Activated CD8-positive, alpha-beta memory T cell treated with anti-CD3 and anti-CD28 coated beads, Interleukin-2, amount 50 U/mL, for 48 hours (primary cell): ENCODE results near the gene TRIM56.
"Not testable (repeated sequence)": the region's sequence is repeated elsewhere in the genome, so short reads cannot be mapped to it uniquely, and the experiment has no call there.

Experiments
- DNase-seq: peaks from one replicate; pipeline ENCODE4 v3.0.0-alpha.2; 2020

Gene TRIM56

GRCh38 chr7:101092266-101092905, 7.1 kb downstream of the TRIM56 start:
- not testable (repeated sequence) for DNase-seq

- no peak for DNase-seq
Measured at GRCh38 chr7:101093906-101094305, 8.6 kb downstream of the TRIM56 start.

- no peak for DNase-seq
Measured at GRCh38 chr7:101094376-101094775, 9.1 kb downstream of the TRIM56 start.

DNA sequence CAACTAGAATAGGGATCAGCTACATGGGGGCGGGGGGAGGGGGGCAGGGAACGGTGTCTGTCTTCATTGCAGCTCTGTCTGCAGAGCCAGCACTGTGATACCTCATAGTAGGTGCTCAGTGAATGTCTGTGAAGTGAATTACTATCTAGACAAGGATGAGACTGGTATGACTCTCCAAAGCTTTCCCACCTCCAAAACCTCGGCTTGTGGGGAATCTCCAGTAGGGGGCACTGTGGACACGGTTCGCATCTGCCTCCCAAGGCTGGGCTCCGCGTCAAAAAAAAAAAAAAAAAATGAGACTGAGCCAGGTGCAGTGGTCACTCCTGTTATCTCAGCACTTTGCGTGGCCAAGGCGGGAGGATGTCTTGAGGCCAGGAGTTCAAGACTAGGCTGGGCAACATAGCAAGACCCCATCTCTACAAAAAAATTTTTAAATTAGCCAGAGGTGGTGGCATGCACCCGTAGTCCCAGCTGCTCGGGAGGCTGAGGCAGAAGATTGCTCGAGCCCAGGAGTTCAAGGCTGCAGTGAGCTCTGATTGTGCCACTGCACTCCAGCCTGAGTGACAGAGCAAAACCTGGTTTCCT, 9.6 kb downstream of the TRIM56 start:
- peak; percentile 68 for DNase-seq

DNA sequence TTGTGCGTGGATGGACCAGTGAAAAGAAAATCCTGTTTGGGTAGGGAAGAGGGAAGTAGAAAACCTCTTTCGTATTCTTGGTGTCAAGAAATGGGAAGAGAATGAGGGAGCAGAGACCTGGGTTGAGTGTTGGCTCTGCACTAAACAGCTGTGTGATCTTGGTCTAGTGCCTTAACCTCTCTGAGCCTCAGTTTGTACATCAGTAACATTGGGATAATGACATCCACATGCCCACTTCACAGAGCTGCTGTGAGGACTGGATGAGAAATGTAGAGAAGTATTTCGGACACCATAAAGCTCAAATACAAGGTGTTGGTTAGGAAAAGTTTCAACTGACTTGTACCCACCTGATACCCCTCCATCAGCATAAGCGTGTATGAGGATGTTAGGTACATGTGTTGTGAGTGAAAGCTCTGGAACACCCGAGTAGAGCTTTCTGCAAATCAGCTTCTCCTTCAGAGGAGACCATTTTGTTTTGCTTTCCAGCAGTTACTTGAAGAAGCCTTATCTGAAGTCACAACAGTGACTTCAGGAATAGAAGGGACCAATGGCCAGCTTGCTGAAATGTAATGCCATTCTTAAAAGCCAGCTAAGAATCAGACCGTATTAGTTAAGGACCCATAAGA, 11.2 kb downstream of the TRIM56 start:
- DNase-seq: no peak

DNA sequence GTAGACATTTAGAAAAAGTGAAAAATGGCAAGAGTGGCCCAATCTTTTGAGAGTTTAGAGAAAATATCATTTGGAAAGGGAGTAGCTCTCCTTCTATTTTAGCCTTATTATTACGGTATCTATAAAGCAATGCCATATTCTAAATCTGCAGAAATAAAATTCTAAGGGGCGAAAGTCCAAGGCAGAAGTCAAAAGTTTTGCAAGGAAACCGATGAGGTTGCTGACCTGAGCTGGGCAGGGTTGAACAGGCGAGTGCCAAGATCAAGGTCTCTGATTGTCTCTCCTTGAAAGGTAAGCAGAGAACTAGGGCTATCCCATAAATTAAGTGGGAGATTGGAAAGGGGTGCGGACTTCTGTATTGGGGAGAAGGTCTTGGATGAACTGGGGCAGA, 11.7 kb downstream of the TRIM56 start:
- DNase-seq: no peak

- DNase-seq: no peak
Measured at GRCh38 chr7:101097561-101097960, 12.3 kb downstream of the TRIM56 start.

- peak; percentile 78 for DNase-seq
Measured at GRCh38 chr7:101099969-101100781, 14.9 kb downstream of the TRIM56 start.

GRCh38 chr7:101100858-101101847, 15.9 kb downstream of the TRIM56 start:
- DNase-seq: no peak

GRCh38 chr7:101102026-101102425, 16.7 kb downstream of the TRIM56 start:
- DNase-seq: no peak

- DNase-seq: not testable (repeated sequence)
Measured at GRCh38 chr7:101103701-101104100, 18.4 kb downstream of the TRIM56 start.

GRCh38 chr7:101104193-101104713, 19.0 kb downstream of the TRIM56 start:
- DNase-seq: no peak

DNA sequence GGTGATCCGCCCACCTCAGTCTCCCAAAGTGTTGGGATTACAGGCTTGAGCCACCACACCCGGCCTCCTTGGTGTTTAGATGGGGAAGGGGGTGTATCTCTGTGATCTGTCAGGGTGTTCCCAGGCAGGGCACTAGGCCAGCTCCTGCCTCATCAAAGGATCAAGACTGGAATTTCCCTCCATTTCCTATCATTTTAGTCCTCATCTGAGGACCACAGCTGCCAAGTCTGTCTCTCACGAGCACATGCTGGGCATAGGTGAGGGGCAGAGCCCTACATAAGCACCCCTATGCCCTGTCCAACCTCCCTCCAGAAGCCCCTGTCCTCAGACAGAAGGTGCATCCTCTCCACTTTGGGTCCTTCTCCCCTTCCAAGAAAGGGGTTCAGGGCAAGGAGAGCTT, 19.5 kb downstream of the TRIM56 start:
- no peak for DNase-seq

DNA sequence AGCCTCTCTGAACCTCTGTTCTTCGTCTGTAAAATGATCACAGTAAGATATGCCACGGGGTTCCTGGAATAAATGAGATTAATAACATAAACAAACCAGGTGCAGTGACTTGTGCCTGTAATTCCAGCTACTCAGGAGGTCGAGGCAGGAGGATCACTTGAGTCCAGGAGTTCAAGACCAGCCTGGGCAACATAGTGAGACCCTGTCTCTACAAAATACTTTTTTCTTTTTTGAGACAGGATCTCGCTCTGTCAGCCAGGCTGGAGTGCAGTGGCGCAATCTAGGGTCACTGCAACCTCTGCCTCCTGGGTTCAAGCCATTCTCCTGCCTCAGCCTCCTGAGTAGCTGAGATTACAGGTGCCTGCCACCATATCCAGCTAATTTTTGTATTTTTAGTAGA, 20.0 kb downstream of the TRIM56 start:
- DNase-seq: not testable (repeated sequence)

DNA sequence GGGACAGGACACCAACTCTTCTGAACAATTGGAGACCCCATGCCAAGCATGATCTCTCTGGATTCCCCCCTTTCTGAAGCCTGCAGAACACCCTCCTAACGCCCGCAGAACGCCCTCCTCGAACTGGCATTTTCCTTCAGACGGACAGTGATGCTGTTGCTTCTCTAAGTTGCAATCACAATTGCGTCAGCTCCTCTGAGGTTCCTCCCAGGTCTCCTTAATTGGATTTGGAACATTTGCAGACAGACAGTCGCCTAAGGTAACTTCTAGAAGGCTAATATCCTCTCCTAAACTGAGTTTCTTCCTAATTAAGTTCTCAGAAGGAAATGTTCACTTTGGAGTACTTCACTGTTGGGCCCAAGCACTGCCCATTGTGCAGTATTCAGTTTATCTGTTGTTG, 21.1 kb downstream of the TRIM56 start:
- no peak for DNase-seq

GRCh38 chr7:101108330-101108857, 23.1 kb downstream of the TRIM56 start:
- DNase-seq: no peak

DNA sequence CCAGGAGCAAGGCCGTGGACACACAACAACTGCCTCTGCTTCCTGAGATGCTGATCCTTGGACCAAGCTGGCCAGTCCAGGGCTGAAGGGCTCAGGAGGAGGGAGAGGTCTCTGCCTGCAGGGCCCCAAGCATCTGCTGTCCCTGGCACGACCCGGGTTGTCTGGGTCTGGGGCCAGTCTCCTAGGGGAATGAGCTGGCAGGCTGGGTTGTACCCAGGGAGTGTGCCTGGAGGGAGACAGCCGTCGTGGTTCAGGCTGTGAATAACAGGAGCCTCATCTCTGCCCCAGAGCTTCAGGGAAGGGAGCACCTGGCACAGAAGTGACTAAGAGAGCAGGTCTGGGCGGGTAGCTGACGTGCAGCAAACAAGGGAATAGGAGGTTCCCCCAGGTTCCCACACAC, 23.7 kb downstream of the TRIM56 start:
- DNase-seq: no peak

- DNase-seq: no peak
Measured at GRCh38 chr7:101109368-101109767, 24.1 kb downstream of the TRIM56 start.

DNA sequence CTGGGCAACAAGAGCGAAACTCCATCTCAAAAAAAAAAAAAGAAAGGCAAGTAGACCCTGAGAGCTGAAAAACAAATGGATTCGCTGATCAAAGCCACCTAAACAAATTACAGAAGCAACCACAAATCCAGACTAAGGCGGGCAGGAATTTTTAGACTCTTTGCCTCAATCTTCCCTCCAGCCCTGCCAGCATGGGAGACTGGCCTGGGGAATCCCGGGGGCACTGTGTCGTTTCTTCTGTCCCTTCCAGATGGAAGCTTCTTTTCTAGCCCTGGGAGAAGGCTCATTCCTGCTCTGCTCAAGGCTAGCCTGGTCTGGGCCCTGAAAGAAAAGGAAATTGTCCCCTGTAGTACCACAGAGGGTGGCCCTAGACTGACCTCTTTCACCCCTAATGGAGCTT, 26.0 kb downstream of the TRIM56 start:
- DNase-seq: no peak

DNA sequence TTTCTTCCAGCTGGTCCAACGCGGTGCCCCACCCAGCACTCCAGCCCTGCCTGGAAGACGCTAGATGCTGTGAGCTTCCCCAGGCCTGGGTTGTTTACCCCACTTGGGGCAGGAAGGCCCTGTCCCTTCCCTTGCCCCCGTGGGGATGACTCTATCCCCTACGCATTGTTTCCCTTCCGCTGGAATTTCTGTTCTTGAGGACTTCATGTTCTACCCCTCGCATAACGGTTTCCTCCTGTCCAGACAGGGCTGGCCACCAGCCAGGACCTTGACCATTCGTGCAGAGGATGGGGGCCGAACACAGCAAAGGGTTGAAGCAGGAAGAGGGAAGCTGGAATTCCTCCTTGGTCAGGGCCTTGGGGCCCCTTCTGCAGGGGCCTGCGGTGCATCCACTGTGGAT, 27.0 kb downstream of the TRIM56 start:
- no peak for DNase-seq

DNA sequence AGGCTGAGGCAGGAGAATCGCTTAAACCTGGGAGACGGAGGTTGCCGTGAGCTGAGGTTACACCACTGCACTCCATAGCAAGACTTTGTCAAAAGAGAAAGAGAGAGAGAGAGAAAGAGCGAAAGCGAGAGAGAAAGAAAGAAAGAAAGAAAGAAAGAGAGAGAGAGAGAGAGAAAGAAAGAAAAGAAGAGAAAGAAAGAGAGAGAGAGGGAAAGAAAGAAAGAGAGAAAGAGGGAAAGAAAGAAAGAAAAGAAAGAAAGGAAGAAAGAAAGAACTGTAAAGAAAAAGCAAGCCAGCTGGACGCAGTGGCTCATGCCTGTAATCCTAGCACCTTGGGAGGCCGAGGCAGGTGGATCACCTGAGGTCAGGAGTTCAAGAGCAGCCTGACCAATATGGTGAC, 27.9 kb downstream of the TRIM56 start:
- DNase-seq: not testable (repeated sequence)

DNA sequence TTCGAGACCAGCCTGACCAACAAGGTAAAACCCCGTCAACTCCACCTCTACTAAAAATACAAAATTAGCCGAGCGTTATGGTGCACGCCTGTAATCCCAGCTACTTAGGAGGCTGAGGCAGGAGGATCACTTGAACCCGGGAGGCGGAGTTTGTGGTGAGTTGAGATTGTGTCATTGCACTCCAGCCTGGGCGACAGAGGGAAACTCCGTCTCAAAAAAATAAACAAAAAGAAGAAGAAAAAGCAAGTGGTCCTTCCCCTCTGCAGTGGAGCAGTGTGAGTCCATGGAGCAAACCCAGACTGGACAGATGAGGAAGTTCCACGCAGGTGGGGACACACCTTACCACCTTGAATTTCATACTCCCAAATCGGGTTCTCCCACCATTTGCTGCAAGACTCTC, 28.6 kb downstream of the TRIM56 start:
- DNase-seq: no peak
